ENCODE data around the gene YAF2. TPM values are rescaled to one million over a fixed set of nuclear protein-coding genes. Genes with fewer than 3 reads are reported as not detected.

The YAF2 gene
- total RNA-seq, 2 donors from 2014 or later, result 18.4 to 24.4 TPM

DNA sequence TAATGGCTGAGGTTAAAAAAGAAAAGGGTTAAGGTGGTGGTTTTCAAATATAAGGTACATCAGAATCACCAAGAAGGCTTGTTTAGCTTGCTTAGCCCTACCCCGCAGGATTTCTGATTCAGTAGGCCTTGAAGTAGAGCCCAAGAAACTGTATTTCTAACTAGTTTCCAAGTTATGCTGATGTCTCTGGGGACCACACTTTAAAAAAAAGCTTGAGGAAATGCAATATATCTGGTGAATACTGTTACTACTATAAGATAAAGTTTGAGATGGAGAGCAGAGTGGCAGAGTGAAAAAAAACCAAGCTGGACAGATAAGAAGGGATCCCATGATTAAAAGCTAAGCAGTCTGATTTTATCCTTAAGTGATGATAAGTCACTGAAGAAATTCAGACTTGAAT, 75.1 kb downstream of the YAF2 start:
- no peaks in the 10 kb centered on the region for H3K36me3 ChIP-seq
- no peak overlapping the region for H3K4me3 ChIP-seq
- TF ChIP-seq, protein P1, sequence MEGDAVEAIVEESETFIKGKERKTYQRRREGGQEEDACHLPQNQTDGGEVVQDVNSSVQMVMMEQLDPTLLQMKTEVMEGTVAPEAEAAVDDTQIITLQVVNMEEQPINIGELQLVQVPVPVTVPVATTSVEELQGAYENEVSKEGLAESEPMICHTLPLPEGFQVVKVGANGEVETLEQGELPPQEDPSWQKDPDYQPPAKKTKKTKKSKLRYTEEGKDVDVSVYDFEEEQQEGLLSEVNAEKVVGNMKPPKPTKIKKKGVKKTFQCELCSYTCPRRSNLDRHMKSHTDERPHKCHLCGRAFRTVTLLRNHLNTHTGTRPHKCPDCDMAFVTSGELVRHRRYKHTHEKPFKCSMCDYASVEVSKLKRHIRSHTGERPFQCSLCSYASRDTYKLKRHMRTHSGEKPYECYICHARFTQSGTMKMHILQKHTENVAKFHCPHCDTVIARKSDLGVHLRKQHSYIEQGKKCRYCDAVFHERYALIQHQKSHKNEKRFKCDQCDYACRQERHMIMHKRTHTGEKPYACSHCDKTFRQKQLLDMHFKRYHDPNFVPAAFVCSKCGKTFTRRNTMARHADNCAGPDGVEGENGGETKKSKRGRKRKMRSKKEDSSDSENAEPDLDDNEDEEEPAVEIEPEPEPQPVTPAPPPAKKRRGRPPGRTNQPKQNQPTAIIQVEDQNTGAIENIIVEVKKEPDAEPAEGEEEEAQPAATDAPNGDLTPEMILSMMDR (IDR thresholded peaks at IDR 0.05), result no peak
- H3K9me3 ChIP-seq, result no peaks in the 10 kb centered on the region
- H3K27ac ChIP-seq, result no peak overlapping the region
- H3K4me1 ChIP-seq, result no peaks in the 10 kb centered on the region
- intact Hi-C loops (cut with DNase I), result no loop called here
- no peaks in the 10 kb centered on the region for H3K27me3 ChIP-seq
- no peak for DNase-seq
- no peak overlapping the region for H3K9ac ChIP-seq (ENCODE audit: low read depth in 2 of 2, low read length in 2 of 2)

DNA sequence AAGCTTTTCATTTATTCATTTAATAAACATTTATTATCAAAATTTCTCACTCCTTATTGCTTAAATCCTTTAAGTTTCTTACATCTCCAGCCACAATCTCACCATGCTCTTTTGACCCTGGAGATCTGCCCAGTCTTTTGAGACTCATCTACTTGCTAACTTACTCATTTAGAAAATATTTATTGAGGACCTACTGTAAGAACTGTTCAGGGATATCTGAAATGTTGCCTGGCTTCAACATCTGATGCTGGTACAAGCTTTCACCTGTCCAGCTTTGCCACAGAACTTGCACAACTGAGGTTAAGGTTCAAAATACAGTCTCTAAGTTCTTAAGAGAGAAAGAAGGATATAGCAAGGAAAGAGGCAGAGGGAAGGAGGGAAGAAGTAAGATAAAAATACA, 75.9 kb downstream of the YAF2 start:
- TF ChIP-seq, protein P1 (IDR thresholded peaks at IDR 0.05), result no peak
- no peak overlapping the region for H3K9ac ChIP-seq (ENCODE audit: low read depth in 2 of 2, low read length in 2 of 2)
- DNase-seq, result no peak
- intact Hi-C loops (cut with DNase I), result no loop called here
- no peak overlapping the region for H3K27ac ChIP-seq
- H3K36me3 ChIP-seq, result no peaks in the 10 kb centered on the region
- no peak overlapping the region for H3K4me3 ChIP-seq
- no peaks in the 10 kb centered on the region for H3K9me3 ChIP-seq
- no peaks in the 10 kb centered on the region for H3K4me1 ChIP-seq
- H3K27me3 ChIP-seq, result no peaks in the 10 kb centered on the region

DNA sequence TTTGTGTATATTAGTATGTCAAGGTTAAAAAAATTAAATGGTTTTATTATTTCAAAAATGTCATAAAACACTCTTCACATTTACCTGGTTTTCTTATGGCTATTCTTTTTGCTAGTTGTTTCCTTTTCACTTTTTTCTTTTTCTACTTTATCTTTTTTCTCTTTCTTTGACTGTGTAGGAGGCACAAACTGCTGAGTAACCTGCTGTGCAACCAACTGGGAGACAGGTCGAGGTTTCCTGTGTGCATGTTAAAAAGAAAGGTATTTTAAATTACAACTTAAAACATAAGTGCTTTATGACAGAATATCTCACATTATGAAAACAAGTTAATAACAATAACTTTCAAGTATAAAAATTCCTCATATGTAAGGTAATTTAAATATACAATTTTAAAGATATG, 76.5 kb downstream of the YAF2 start:
- intact Hi-C loops (cut with DNase I), result no loop called here
- H3K27me3 ChIP-seq, result no peaks in the 10 kb centered on the region
- no peak overlapping the region for H3K4me3 ChIP-seq
- TF ChIP-seq, protein P1 (IDR thresholded peaks at IDR 0.05), result no peak
- no peaks in the 10 kb centered on the region for H3K9me3 ChIP-seq
- H3K27ac ChIP-seq, result no peak overlapping the region
- no peak overlapping the region for H3K9ac ChIP-seq (ENCODE audit: low read depth in 2 of 2, low read length in 2 of 2)
- no peak for DNase-seq
- H3K4me1 ChIP-seq, result no peaks in the 10 kb centered on the region
- no peaks in the 10 kb centered on the region for H3K36me3 ChIP-seq

DNA sequence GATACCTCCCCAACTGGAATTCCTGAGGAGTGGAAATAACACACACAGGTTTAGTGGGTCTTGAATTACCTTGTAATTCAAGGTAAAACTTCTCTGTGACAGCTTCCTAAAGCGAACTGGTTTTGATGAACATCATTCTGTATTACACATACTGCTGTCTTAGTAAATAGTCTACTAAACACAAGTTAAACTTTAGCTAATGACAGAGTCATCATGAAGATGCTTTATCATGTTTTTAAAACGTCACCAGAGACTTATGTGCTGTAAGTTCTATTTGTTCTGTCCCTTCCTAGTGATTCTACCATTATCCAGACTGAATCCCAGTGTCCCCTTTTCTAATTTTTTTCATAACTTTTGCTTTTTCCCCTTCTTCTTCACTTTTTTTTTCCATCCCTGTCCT, 81.8 kb downstream of the YAF2 start:
- Histone ChIP-seq H3K27me3 (no peaks in the 10 kb centered on the region), H3K9ac (ENCODE audit: low read depth in 2 of 2, low read length in 2 of 2) (no peak overlapping the region), H3K27ac (no peak overlapping the region), H3K4me3 (no peak overlapping the region), H3K4me1 (no peaks in the 10 kb centered on the region), H3K36me3 (no peaks in the 10 kb centered on the region), H3K9me3 (no peaks in the 10 kb centered on the region)
- intact Hi-C loops (cut with DNase I), result no loop called here
- DNase-seq, result no peak
- TF ChIP-seq, protein P1 (IDR thresholded peaks at IDR 0.05), result no peak

DNA sequence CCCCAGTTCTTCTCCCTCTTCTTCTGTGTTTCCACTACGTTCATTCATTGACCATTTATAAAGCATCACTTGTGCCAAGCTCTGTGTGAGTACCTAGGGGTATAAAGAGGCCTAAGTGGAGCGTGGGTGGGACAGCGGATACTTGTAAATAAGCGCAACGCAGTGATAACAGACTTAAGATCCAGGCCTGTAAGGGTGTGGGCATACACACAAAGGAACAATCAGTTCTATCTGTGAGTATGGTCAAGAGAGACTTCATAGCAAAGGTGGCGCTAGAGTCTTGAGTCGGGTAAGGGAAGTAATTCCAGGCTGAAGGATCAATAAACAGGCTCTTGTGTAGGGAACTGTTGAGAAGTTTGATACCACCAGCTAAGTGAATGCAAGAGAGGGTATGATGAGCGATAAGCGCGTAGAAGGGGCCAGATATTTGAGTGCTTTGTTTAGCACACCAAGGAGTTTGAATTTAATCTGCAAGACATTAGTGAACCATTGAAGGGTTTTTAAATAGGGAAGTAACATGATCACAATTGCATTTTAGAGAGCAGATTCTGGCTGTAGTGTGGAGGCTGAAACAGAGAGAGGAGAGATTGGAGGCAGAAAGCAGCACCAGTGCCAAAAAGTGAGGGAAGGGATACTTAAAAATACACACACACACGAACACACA, 92.4 kb downstream of the YAF2 start:
- peak overlapping the region; percentile 19 to 85 for H3K9ac ChIP-seq (ENCODE audit: low read depth in 2 of 2, low read length in 2 of 2)
- H3K4me3 ChIP-seq, result no peak overlapping the region
- H3K27me3 ChIP-seq, result no peaks in the 10 kb centered on the region
- TF ChIP-seq, protein P1 (IDR thresholded peaks at IDR 0.05), result no peak
- H3K4me1 ChIP-seq, result no peaks in the 10 kb centered on the region
- intact Hi-C loops (cut with DNase I), result loop anchor here (10.0 kb wide), 1 partner anchor 89 kb away; the partner anchor contains the start of gene YAF2
- peak; percentile 24 for DNase-seq
- H3K36me3 ChIP-seq, result no peaks in the 10 kb centered on the region
- peak overlapping the region; percentile 93 for H3K27ac ChIP-seq
- H3K9me3 ChIP-seq, result no peaks in the 10 kb centered on the region
